NCI-H2029 (cell line): ENCODE data around the gene ASXL2.
A peak's percentile ranks its signal among the peaks of the same experiment; 100 is the strongest.
"Not testable (repeated sequence)": the region's sequence is repeated elsewhere in the genome, so short reads cannot be mapped to it uniquely, and the experiment has no call there.

Source experiments
- DNase-seq: peaks from one replicate; lab custom pipeline; 2025; lab: John Stamatoyannopoulos, UW

ASXL2 gene

GRCh38 chr2:25833566-25833965 lies 44.7 kb downstream of the ASXL2 start:
- no peak for DNase-seq

GRCh38 chr2:25832897-25833296 lies 45.4 kb downstream of the ASXL2 start:
- no peak for DNase-seq

GRCh38 chr2:25831746-25832449 lies 46.4 kb downstream of the ASXL2 start:
- DNase-seq, result no peak

GRCh38 chr2:25829828-25830227 lies 48.5 kb downstream of the ASXL2 start:
- no peak for DNase-seq

- no peak for DNase-seq
Observed at GRCh38 chr2:25829377-25829704, 48.9 kb downstream of the ASXL2 start.

GRCh38 chr2:25828532-25829376 lies 49.5 kb downstream of the ASXL2 start:
- DNase-seq, result not testable (repeated sequence)

- DNase-seq, result no peak
Observed at GRCh38 chr2:25825238-25825637, 53.0 kb downstream of the ASXL2 start.

DNA sequence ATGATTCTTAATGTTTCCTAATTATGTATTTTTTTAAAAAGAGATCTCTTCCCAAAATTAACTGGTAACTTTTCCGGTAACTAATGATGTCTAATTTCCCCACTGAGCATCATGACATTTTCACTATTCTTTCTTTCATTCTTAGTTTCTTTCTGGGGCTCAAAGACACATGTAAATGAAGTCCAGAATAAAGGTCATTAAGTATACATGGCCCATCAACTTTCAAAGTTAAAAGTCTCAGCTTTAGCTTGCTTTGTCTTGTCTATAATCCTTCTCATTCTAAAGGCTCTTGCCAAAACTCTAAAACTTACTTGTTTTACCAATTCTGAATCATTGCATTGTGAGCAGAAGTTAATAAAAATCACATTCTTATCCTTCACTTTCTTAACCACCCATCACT lies 53.6 kb downstream of the ASXL2 start:
- no peak for DNase-seq

DNA sequence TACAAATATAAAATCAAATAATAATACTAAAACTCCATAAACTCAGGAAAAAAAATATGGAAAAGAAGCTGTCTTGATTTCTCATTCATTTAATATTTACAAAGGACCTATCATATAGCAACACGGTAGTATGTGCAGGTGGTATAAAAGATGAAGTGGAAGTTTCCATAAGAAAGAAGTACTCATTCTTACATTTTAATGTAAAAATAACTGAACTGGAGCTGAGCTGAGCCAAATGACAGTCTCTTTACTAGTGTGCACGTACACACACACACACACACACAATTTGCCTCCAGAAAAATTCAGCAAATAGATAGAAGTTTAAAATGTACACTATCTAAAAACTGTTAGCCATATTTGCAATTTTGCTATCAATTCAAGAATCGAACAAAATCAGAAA lies 54.1 kb downstream of the ASXL2 start:
- no peak for DNase-seq

GRCh38 chr2:25822190-25823117 lies 55.8 kb downstream of the ASXL2 start:
- DNase-seq, result peak; percentile 56

- DNase-seq, result peak; percentile 8
Observed at GRCh38 chr2:25821225-25822056, 56.8 kb downstream of the ASXL2 start.

- no peak for DNase-seq
Observed at GRCh38 chr2:25819597-25820039, 58.7 kb downstream of the ASXL2 start.

DNA sequence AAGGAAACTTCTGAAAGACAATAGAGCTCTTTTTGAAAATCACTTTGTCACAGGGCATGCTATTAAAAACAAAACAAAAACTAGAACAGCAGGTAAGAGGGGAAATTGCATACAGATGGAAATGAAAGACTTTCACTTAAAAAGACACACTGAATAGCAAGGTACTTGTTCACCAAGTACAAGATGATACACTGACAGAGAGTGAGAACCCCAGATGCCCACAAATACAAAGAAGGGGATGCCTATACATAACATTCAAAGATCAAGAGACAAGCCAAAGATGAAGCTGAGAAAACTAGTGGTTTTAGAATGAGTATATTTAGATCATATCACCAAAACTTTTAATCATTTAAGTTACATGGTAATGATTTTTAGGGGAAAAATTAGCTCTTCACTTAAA lies 60.7 kb downstream of the ASXL2 start:
- no peak for DNase-seq

GRCh38 chr2:25817006-25817405 lies 61.3 kb downstream of the ASXL2 start:
- no peak for DNase-seq

GRCh38 chr2:25816249-25816648 lies 62.0 kb downstream of the ASXL2 start:
- no peak for DNase-seq

- no peak for DNase-seq
Observed at GRCh38 chr2:25814681-25815080, 63.6 kb downstream of the ASXL2 start.

- no peak for DNase-seq
Observed at GRCh38 chr2:25810428-25810827, 67.9 kb downstream of the ASXL2 start.

DNA sequence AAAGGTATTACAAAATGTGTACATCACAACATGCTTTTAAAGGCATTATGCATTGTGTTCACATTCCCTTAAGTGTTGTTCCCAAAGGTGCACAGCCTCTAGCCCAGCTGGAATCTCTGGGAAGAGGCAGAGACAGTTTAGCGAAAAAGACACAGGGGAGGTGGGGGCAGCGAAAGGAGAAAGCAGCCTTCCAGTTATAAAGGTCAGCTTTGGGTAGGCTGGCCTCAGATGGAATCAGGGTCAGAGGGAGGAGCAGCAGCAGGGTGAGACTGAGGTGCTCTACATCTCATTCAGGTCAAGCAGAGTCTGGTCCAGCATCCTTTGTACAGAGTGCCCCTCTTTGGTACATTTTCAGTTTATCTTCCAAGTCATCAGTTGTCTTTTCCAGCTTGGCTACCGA lies 68.6 kb downstream of the ASXL2 start:
- DNase-seq, result no peak

DNA sequence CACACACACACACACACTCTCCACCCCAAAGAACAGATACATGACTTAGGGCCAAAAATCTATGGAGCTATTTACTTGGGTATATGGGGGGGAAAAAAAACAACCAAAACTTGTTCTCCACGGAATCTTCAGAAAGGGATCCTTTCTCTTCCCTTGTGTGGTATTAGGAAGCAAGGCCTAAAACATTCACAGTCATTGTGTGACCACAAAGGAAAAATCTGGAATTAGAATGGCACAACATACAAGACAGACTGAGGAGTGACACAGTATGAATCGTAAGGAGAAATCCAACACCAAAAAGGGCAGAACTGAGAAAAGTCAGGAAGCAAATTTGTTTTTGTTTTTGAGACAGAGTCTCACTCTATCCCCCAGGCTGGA lies 70.3 kb downstream of the ASXL2 start:
- no peak for DNase-seq

GRCh38 chr2:25806941-25807340 lies 71.3 kb downstream of the ASXL2 start:
- DNase-seq, result no peak

DNA sequence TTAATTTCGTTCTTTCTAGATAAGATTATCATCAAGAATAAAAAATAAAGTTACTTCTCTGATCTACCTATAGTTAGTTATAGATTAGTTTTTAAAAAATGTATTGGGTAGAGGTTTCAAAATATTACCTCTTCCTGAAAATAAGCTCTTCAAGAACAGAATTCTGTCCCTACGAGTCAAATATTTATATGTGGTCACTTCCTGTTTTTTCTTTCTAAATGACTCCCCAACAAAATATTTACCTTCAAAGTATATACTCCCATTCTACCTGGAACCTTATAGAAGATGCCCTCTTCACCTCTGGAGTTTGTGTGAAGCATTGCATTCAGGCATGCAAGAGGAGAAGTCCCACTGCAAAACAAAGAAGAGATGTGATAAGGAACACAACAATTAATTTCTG lies 72.3 kb downstream of the ASXL2 start:
- no peak for DNase-seq

- DNase-seq, result no peak
Observed at GRCh38 chr2:25804338-25804737, 73.9 kb downstream of the ASXL2 start.
